Activated T-cell treated with anti-CD3 and anti-CD28 coated beads, Interleukin-2, amount 50 U/mL, for 48 hours (primary cell): ENCODE results near the gene LRP5.

Experiments
- DNase-seq, 2 experiments: peaks; one replicate each; pipeline ENCODE4 v3.0.0-alpha.2; 2020

Gene LRP5

DNA sequence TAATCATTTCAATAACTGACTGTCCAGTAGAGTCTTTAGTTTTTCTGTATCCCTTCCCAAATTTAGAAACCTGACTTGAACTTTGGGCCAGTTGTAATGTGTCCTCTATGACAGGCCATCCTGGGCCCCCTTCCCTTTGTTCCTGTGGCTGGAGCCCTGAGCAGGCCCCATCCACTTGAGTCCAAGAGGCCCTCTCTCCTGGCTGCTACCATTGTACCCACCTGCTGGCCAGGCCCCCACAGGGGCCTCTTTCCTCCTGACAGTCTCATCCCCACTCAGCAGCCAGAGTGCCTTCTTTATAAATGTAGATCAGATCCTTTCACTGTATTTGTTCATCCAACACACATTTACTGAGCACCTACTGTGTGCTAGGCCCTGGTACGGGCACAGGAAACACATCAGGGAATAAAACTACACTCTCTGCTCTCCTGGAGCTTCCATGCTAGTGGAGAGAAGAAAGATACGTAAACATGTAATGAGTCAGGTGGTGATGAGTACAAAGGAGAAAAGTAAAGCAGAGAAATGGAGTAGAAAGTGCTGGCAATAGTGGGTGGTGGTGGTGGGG is 2.7 kb upstream of the LRP5 start:
- DNase-seq = no peak

DNA sequence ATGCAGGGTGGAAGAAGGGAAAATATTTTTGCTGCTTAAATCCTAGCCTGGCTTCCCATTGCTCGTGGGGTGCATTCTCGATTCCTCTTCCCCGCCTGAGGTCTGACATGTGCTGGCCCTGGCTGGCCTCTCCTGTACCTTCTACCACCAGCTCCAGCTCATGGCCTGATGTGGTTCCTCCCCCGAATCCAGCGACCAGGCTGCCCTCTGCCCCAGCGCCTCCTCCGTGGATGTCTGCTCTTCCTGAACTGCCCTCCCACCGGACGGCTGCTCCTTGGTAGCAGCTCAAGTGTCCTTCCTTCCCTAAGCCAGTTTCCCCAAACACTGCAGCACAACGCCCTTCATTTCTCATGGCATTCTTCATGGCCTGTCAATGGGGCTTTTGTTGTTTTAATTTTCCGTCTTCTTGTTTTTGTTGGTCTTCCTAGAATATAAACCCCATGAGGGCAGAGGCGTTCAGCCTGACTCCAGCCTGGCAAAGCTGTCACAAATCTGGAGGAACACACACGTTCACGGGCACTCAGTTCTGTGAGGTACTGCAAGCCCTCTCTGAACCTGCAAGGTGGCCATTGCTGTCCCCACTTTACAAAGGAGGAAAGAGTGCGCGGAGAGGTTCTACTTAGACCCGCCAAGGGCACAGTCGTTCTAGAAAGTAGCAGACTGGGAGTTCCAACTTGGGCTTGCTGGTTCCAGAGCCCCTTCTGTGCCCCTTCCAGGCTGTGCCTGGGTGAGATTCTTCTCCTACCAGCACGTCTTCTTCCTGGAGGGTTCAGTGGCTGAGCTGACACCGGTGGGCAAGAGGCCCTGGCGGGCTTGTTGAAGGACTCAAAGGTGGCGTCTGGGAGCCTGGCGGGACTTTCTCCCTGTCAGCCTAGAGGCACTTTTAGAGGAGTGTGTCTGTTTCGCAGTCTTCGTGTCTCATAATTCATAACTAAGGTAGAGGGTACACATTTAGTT is 953 bp upstream of the LRP5 start:
- no peak for DNase-seq

DNA sequence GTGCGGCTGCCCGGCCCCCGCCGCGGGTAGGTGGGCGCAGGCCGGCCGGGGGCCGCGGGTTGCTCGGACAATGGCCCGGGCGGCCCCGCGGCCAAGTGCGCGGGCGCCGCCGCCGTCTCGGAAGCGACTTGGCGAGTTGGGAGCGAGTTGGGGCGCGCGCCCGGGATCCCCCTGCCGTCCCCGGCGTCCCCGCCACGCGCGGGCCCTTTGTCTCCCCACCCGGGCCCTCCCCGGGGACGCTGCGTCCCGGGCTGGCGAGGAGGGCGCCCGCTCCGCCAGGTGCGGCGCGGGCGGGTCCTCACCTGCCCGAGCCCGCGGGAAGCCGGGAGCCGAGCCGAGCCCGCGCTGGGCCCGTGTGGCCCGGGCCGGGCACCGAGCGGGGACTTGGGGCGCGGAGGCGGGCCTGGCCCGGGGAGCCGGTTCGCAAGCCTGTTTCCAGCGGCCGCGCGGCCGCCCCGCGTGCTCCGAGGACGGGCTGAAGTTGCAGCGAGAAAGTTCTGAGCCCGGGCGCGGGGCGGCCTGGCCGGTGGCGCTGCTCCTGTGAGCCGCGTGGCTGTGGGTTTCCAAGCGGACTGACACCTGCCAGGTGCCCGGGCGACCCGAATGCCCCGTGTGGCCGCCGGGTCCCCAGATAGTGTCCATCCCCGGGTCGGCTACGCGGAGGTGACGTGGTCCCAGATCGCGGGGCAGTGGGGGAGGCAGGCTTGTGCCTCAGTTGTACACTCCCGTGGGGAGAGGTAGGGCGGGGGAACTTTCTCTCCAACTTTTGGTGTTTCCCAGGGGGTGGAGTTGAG is 586 bp downstream of the LRP5 start:
- peak; percentile 43 to 54 for DNase-seq

DNA sequence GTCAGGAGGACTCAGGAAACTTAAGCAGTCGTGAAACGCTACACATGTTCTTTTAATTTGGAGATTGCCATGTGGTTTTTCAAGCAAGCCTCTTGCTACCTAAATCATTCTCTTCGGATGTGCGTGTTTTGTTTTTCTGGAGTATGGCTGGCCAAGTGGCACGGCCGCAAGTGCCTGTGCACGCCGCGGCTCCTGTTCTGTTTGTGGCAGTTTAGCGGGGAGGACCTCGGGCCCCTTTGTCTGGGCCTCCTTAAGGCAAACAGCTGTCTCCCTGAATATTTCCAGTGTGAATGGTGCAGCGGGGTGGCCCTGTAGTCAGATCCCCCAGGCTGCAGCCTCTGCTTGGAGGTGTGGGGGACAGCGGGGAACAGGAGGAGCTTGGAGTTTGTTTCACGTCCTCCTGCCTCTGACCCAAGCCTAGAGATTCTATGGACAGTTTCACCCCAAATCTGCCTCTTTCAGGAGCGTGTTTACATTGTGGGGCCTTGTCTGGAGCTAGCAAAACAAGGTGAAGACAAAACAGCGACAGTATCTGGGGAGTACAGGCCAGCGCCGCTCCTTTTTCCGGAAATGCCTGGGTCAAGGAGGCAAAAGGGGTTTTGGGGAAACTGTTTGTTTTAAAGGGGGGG is 1.3 kb downstream of the LRP5 start:
- DNase-seq = peak; percentile 35 to 42

DNA sequence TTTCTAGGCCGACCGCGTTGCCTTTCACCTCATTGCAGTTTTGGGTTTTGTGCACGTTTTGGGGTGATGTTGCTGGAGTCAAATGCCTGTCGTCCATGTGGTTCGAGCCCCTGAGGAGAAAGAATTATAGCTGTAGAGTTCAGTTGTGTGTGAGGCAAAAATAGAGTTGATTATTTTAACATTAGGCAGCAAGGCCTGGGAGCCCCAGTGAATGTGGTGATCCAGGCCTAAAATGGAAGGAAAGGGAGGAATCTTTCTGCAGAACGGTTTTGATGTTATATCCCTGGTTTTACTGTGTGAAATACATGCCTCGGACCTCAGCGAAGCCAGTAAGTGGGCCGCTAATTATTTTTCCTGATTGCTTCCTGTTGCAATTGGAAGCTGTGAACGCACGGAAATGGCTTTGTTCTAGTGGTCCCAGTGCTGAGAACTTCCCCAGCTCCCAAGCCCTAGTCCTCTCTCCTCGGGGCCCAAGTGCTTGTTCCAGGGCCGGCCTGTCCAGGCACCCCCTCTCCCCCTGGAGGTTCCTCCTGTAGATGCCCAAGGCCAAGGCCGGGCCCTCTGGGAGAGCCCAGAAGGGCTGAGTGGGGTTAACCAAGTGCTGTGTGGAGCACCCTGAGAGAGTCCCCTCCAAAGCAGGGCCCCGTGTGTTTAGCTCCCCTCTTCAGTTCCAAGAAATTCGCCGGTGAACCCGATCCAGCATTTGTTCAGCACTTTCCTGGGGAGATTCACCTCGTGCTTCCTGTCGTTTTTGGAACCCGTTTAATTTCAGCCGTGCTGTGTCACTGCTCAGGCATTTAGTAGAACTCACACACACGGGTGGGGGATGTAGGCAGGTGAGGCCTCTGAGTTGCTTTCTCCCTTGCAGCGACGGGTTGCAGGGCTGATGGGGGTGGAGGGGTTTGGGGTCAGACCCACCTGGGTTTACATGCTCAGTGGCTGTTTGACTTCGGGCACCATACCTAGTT is 2.1 kb downstream of the LRP5 start:
- DNase-seq = no peak

DNA sequence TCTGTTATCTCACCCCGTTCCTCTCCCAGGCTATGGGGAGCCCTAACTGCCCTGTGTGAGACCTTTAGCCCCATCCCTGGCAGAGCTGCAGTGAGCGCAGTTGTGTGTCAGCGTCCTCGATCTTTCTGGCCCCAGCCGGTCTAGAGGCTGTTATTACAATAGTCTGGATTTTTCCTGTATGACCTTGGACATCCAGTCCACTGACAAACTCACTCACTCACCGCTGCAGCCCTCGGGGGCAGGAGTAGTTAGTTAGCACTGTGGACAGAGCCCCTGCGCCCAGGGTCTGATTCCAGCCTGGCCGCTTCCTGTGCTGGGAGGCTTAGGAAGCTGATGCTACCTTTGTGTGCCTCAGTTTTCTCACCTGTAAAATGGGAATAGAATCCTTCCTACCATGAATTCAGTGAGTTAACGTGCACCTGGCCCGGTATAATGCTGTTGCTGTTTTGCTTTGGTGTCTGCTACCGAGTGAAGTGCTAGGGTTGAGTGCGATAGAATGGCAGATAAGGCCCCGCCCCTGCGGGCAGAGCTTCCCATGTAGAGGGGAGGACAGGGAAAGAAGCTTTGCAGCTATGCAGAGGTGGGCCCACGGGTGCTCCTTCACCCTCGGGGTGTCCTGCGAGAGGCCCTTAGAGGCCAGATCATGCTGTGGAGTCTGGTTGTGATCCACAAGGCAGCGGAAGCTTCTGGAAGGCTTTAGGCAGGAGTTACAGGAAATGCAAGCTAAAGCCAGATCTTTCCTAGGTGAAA is 3.0 kb downstream of the LRP5 start:
- DNase-seq = no peak

DNA sequence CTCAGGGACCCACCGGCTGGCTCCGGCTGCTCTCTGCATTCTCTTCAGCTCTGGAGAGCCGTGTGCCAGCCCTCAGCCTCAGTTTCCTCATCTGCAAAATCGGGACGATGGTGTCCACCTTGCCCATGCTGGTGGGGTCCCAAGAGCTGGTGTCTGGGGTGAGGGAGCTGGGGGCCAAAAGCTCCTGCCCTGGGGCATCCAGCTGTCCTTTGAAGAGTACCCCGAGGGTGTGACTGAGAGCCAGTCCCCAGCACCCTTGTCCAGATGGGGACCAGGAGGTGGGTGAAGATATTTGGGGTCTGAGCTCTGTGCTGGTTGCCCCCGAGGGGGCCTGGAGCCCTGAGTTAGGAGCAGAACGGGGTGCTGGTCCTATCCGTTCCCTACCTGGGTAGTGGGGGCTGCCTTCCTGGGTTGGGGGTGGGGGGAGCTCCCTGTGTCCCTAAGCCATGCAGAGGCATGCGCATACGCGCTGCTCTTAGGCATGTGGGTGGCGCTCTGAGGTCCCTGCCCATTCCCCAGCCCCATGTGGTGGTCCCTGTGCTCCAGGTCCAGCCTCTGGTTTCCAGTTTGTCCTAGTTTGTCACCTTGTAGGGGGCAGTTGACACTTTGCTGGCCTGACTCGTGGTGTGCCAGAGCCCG is 4.9 kb downstream of the LRP5 start:
- no peak for DNase-seq

DNA sequence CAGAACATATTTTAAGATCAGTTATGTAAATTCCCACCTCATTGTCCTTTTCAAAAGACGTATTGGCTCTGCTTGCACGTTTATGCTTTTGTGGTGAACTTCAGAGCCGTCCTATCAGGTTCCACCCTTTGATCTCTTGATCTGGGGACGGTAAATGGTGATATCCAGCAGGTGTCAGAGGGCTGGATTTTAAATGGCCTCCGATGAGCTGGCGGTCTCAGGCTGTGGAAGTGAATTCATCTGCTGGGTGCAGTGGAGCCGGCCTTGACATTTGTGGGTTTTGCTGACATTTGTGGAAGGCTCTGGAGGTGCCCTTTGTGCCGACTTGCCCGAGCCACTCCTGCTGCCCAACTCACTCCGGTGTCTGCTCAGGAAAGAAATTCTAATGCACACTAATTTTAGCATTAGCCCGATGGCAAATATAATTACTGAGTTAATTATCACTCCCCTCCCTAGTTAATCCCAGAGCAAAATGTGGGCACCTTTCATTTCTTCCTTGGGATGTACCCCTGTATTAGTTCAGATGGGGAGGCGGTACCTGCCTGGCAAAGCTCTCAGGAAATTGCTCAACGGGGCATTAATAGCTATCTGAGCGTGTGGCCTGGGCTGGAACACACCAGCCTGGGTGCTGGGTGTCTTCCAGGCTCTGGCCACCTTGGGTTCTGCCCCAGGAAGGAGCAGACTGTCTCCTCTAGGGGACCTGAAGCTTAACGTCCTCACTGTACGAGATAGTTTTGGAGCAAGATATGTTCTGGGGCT is 9.1 kb downstream of the LRP5 start:
- DNase-seq = no peak

DNA sequence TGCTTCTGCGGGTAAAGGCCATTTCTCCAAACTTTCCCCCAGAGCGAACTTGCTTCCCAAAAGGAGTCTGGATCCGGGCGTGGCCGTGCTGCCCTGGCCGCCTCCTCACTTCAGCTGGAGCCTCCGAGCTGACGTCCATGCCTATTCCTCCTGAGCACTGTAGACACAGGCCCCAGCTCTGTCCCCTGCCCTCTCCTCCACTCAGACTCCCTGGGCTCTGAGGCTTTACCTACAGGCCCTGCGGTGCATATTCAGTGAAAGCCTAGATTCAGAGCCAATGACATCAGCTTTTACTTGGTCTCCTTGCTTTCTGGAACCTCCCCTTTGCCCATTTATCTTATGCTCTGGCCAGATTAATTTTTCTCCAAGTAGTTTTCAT is 9.7 kb downstream of the LRP5 start:
- DNase-seq = no peak

DNA sequence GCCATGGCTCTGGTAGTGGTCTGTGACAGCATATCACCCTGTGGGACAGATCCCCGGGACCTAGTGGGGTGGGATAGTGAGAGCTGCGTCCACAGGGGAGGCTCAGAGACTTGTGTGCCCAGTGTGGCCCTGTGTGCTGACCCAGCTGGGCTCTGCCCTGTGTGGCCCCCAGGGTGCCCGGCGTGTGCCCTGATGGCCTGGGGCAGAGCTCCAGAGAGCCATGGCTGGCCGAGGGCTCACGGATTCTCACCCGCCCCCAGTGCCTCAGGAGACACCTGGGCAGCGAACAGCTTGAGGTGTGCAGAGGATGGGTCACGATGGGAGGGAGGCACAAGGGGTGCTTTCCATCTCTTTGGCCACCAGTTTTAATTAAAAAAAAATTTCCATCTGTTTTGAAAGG is 11.8 kb downstream of the LRP5 start:
- DNase-seq = no peak

DNA sequence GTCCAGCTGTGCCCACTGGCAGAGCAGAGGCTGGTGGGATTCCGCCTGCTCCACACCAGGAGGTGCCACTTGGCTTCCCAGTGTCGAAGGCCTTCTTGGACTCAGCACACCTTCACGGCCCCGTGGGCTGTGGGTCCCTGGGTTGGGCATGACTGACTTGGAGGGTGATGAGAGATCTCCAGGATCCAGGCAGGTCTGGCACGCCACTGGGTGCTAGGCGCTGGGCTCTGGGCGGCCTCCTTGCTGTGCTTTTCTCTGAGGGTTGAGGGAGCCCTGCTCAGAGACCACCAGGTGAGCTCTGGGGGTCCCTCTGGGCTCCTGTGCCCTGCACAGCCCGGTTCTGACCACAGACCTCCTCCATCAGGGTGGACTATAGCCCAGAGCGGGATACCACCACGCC is 12.3 kb downstream of the LRP5 start:
- no peak for DNase-seq

DNA sequence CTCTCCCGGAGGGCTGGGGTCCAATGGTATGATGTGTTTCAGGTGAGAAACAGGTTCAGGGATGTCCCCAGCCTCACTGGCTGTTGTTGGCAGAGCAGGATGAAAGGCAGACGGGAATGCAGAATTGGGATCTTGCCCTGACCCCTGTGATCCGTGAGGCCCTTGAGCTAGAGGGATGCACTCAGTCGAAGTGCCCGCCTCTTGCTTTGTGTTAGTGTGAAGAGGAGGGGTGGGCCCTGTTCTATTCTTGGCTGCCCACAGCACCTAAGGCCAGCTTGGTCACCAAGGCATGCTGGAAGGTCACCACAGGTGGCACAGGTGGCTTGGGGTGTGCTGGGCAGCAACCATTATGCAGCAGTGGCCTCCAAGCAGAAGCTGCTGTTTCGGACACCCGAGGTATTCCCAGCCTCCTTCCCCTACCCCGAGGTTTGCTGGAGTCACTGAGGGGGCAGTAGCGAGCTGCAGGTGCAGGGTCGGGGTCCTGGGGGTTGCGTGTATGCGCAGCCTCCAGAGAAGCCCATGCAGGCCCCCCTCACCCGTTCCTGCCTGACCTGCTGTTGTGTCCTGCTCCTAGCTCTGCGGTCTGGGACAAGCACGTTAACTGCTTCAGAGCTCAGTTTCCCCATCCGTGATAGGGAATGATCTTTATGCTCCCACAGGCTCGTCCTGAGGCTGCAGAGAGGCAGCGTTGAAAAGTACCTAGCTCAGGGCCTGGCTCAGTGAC is 13.0 kb downstream of the LRP5 start:
- DNase-seq = no peak

DNA sequence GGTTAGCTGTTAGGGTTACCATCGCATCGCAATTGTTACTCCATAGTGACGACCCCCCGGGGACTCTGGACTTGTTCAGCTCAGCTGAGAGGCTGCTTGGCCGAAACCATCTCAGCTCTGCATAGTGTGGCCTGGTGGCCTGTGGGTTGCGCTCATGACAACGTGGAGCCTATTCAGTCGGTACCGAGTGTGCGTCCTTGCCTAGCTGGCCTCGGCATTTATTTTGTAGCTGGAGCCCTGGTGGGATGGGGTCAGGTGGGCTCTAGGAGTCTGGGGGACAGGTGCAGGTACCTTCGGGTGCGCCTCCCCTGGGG is 13.5 kb downstream of the LRP5 start:
- DNase-seq = no peak

DNA sequence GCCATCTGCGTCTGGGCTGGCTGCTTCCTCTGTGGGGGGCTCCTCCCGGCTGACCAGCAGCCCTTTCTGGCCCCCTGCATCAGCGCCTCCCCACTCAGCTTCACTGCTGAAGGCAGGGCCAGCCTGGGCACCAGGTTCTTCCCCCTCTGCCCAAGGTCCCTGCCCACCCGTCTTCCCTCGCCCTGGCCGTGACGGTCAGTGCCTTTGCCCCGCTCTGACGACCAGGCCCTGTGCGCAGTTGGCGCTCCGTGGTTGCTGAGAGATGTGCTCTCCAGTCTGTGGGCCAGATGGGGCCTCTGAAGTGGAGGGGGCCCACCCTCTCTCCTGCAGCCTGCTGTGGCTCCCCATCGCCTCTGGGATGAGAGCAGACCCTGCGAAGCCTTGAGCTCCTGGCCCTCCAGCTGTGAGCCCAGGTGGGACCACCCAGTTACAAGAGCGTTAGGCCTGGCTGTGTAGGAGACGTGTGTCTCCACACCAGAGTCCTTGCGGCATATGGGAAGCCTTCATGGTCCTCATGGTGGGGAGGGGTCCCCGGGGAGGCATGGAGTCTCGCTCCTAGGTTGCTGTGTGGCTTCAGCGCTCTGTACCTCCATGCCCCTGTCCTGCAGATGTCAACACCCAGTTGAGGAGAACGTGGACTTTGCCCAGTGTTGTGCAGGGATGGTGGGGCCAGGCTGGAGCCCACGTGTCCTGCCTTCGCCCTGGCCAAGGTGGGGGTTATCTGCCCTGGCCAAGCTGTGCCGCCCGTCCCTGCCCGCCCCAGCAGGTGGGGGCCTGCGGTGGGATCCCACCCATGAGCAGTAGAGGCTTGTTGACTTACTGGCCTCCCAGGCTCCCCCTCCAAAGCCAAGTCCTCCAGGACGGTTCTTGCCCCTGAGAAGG is 14.2 kb downstream of the LRP5 start:
- DNase-seq = no peak

DNA sequence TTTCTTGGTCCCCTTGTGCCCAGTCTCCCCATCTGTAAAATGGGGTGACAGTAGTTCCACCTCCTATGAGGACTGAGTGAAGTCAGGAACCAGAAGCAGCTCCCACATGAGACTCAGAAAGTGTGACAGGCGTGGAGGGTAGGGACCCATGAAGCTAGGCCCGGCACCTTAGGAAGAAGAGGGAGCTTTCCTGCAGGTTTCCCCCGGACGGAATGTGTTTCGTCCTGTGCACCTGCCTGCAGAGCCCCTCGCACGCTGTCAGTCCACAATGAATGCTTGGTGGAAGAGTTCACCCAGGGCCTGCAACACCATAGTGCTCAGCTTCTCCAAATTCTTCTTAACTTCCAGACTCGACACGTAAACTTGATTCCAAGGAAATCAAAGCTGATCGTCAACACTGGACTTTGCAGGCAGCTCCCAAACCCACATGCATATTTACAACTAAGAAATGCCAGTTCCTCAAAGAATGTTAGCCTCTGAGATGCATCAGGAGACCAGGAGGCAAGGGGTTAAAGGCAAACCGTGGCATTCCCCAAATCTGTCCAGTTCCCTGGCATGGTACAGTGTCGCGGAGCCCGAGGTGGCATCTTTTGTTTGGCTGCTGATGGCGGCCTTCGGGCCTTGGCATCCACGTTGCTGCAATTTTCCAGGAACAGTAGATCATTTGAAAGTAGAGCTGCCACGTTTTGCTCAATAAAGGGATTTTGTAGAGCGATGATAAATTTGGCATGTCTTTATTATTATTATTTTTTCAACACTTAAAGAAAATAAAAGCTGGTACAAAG is 15.4 kb downstream of the LRP5 start:
- DNase-seq = no peak

DNA sequence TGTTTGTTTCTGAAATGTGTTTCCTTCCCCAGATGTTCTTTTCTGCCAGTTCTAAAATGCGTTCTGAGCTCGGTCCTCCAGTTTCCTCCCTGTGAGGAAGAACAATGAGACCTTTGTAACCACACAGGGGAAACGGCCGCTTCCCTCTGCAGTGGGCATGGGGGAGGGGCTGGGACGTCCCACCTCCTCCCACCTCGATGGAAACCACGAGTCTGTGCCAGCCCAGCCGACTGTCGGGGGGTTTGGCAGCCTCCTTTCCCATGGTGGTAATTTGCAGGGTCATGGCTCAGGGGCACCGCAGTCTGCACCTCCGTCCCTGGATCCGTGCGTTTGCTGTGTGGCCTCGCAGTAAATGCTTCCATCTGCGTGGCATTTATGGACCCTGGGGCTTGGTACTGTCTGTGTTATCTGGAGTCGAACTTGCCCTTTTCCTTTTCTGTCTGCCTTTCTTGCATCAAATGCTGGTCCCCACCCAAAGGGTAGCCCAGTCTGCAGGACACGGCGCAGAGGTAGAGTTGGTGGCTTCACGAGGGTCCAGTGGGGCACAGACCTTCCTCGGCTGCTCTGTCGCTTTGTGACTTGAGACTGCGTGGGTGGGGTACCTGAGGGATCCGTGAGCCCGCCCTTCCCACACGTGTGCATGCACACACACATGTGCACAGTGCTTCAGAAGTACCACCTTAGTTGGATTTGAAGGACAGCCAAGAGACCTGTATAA is 16.1 kb downstream of the LRP5 start:
- DNase-seq = no peak

DNA sequence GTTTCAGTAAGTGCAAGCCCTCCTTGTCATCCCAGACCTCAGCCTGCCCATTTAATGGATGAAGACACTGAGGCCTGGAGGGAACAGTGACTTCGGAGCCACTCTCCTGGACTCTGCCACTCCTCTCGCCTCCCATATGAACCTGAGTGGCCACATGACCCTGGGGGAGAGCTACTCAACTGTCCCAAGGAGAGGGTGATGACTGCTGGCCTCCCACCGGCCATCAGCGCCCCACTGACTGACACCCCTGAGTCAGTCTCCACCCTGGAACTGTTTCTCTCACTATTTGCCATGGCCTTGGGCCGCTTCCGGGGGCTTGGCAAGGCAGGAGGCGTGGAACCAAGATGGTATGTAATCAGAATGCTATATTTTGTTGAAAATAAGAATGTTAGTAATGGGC is 17.1 kb downstream of the LRP5 start:
- DNase-seq = no peak
